Right lobe of liver (tissue), 6 donors: ENCODE results near the gene HM13. TPM values are rescaled to one million over a fixed set of nuclear protein-coding genes. Genes with fewer than 3 reads are reported as not detected.
A peak's percentile ranks its signal among the peaks of the same experiment; 100 is the strongest.

Source experiments
- ATAC-seq, 4 donors: fragments of 200-7000 bp; cut with Tn5 transposase; one replicate each; pipeline ENCODE4 v1.9.1; 2020; ENCODE audit warnings: mild to moderate bottlenecking in 4 of 4, moderate library complexity in 4 of 4
- DNase-seq, 3 donors: peaks; one replicate each; pipeline ENCODE4 v3.0.0-alpha.2; 2020
- H3K27ac ChIP-seq, 3 donors: fragments of 200-600 bp; one replicate each; pipeline ENCODE4 v1.8.0; 2022
- H3K27me3 ChIP-seq, 2 donors: fragments of 200-600 bp; one replicate each; pipeline ENCODE4 v1.8.0; 2022
- H3K36me3 ChIP-seq, 4 donors: fragments of 200-600 bp; sonication (generic) in 1 of 4; one replicate each; pipeline versions ENCODE4 v1.5.1 to v1.8.0; 2017 to 2022; ENCODE audit warnings: control low read depth in 1 of 4
- H3K4me1 ChIP-seq, 4 donors: fragments of 200-600 bp; sonication (generic) in 1 of 4; one replicate each; pipeline versions ENCODE4 v1.5.1 to v1.8.0; 2017 to 2022; ENCODE audit warnings: control low read depth in 1 of 4
- H3K4me3 ChIP-seq, 3 donors: fragments of 200-600 bp; one replicate each; pipeline ENCODE4 v1.8.0; 2022
- H3K9me3 ChIP-seq, 4 donors: fragments of 200-600 bp; sonication (generic) in 1 of 4; one replicate each; pipeline versions ENCODE4 v1.5.1 to v1.8.0; 2017 to 2022; ENCODE audit warnings: control low read depth in 1 of 4
- POLR2A ChIP-seq: fragments of 450-650 bp; IDR thresholded peaks from one replicate; pipeline ENCODE4 v1.6.1; 2017; ENCODE audit warnings: antibody characterized with exemption, mild to moderate bottlenecking
- WGBS: methylation state at CpG from one replicate; pipeline ENCODE4 v1.1.6; 2018; ENCODE audit warnings: low coverage, low lambda C conversion rate; ENCODE audit not compliant: insufficient coverage; ENCODE audit errors: missing lambda C conversion rate; 5-methylcytosine and 5-hydroxymethylcytosine counted together
- intact Hi-C, 2 donors: fragments of 100-400 bp; cut with DNase I; formaldehyde crosslinking; loops; one replicate each; pipeline versions ENCODE4 v1.11.2 to v1.14.1; 2022
- total RNA-seq, 6 experiments: library from RNA; depleted of rRNA in 2 of 6; stranded (reverse); fragments of >200 nt in 2 of 6; fragmentation: NEBNext Ultra II Directional in 3 of 6; extraction: Animal tissue kit (Norgen Biotek cat#: 25700) in 3 of 6; gene quantifications; one replicate each; pipeline versions ENCODE4 v1.1.0 to v1.2.4, GENCODE V29; 2016 to 2023
- TF ChIP-seq, protein P1 (sequence below), 4 donors: fragments of 200-600 bp in 3 of 4; fragments of 450-650 bp in 1 of 4; IDR thresholded peaks; one replicate each; pipeline versions ENCODE4 v1.5.1 to v1.8.0; 2016 to 2022; ENCODE audit warnings: antibody characterized with exemption in 4 of 4, mild to moderate bottlenecking in 2 of 4
- donor health status: DM: no; HTN: yes; CAD: no.
- donor health status: DM: no; HTN: no; CAD: no.
- donor health status: DM: no; HTN: no; CAD: no.
- donor health status: DM: no; HTN: yes; CAD: no.
- donor health status: DM: no; HTN: yes; CAD: no.

Gene HM13
- total RNA-seq, 6 experiments from 2014 or later: 78.1 to 141 (median 114) TPM

GRCh38 chr20:31548820-31549512, 34.7 kb downstream of the HM13 start:
- TF ChIP-seq POLR2A: no peak
- TF ChIP-seq, protein P1, sequence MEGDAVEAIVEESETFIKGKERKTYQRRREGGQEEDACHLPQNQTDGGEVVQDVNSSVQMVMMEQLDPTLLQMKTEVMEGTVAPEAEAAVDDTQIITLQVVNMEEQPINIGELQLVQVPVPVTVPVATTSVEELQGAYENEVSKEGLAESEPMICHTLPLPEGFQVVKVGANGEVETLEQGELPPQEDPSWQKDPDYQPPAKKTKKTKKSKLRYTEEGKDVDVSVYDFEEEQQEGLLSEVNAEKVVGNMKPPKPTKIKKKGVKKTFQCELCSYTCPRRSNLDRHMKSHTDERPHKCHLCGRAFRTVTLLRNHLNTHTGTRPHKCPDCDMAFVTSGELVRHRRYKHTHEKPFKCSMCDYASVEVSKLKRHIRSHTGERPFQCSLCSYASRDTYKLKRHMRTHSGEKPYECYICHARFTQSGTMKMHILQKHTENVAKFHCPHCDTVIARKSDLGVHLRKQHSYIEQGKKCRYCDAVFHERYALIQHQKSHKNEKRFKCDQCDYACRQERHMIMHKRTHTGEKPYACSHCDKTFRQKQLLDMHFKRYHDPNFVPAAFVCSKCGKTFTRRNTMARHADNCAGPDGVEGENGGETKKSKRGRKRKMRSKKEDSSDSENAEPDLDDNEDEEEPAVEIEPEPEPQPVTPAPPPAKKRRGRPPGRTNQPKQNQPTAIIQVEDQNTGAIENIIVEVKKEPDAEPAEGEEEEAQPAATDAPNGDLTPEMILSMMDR (IDR thresholded peaks at IDR 0.05): no peak
- 93% methylated on average over 3 of the region's 11 CpGs for WGBS
- Histone ChIP-seq H3K27me3 (no peaks in the 10 kb centered on the region), H3K27ac (no peak overlapping the region), H3K36me3 (peaks cover 0 to 51% (median 21%) of the 10 kb centered on the region in 4 donors), H3K4me3 (no peak overlapping the region), H3K4me1 (peaks cover 0 to 4% (median 0%) of the 10 kb centered on the region in 4 donors), H3K9me3 (no peaks in the 10 kb centered on the region)
- DNase-seq: no peak
- intact Hi-C loops: no loop called here
- no peak for ATAC-seq

DNA sequence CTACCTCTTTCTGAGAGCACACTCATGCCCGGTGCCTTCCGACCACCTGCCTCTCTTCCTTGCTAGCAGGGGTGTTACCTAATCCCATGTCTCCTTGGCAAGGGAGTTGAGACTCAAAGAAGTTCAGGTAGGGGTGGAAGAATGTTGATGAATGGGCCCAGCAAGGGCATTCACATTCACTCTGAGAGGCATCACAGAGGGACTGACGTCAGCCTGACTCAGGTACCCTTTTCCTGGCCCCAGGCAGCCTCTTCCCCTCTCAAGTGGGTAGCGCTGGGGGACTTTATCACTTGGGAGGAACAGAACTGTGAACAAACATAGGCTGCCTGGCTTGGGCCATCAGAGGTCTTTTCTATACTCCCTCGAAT, 35.3 kb downstream of the HM13 start:
- 73% methylated on average over 1 of the region's 5 CpGs for WGBS
- Histone ChIP-seq H3K27ac (no peak overlapping the region), H3K4me1 (peaks cover 0 to 4% (median 0%) of the 10 kb centered on the region in 4 donors), H3K9me3 (no peaks in the 10 kb centered on the region), H3K27me3 (no peaks in the 10 kb centered on the region), H3K4me3 (no peak overlapping the region), H3K36me3 (peaks cover 0 to 52% (median 22%) of the 10 kb centered on the region in 4 donors)
- TF ChIP-seq, protein P1 (IDR thresholded peaks at IDR 0.05): no peak
- TF ChIP-seq POLR2A: no peak
- intact Hi-C loops: no loop called here
- ATAC-seq: no peak
- no peak for DNase-seq

DNA sequence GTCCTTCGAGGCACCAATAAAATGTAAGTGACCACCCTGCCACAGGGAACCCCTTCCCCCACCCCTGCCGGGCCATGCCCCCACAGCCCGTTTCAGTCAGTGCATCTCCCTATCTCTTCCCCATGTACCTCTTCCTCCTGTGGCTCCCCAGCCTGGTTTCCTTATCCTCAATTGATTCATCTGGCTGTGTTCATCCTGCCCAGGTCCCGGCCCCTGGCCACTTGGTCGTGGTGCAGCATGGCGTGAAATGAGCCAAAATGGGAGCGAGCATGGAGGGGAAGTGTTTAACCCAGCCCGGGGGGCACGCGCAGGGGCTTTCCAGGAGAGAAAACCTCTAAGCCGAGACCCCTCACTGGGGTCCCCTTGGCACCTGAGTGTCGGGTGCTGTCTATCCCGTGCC, 35.9 kb downstream of the HM13 start:
- Histone ChIP-seq H3K4me3 (no peak overlapping the region), H3K36me3 (peaks cover 0 to 55% (median 25%) of the 10 kb centered on the region in 4 donors), H3K4me1 (peaks cover 0 to 4% (median 0%) of the 10 kb centered on the region in 4 donors), H3K9me3 (no peaks in the 10 kb centered on the region), H3K27me3 (no peaks in the 10 kb centered on the region), H3K27ac (no peak overlapping the region)
- ATAC-seq (no peak), DNase-seq (no peak)
- intact Hi-C loops: no loop called here
- WGBS: 84% methylated on average over 12 of the region's 13 CpGs
- TF ChIP-seq, protein P1 (IDR thresholded peaks at IDR 0.05): no peak
- TF ChIP-seq POLR2A: no peak

GRCh38 chr20:31551163-31552081, 37.2 kb downstream of the HM13 start:
- Histone ChIP-seq H3K36me3 (peaks cover 0 to 62% (median 26%) of the 10 kb centered on the region in 4 donors), H3K9me3 (no peaks in the 10 kb centered on the region), H3K4me1 (peaks cover 0 to under 1% (median 0%) of the 10 kb centered on the region in 4 donors), H3K27me3 (no peaks in the 10 kb centered on the region), H3K27ac (no peak overlapping the region), H3K4me3 (no peak overlapping the region)
- no peak for TF ChIP-seq POLR2A
- TF ChIP-seq, protein P1 (IDR thresholded peaks at IDR 0.05): no peak
- ATAC-seq (peak in 1 of 4 donors; percentile 71), DNase-seq (peak in 1 of 3 donors; percentile 74)
- intact Hi-C loops: no loop called here
- WGBS: 82% methylated on average over 5 of the region's 11 CpGs
